Measurements from ENCODE around the gene HCN1. TPM values are rescaled to one million over a fixed set of nuclear protein-coding genes. Genes with fewer than 3 reads are reported as not detected.
A peak's percentile ranks its signal among the peaks of the same experiment; 100 is the strongest.
"Not testable (repeated sequence)": the region's sequence is repeated elsewhere in the genome, so short reads cannot be mapped to it uniquely, and the experiment has no call there.

The HCN1 gene
- total RNA-seq, 1 donor from 2014 or later = 14.3 TPM

GRCh38 chr5:45444856-45445255 is 251.3 kb downstream of the HCN1 start:
- DNase-seq (ENCODE audit: low spot score in 2 of 2); FAIRE-seq: not testable (repeated sequence)

GRCh38 chr5:45440466-45440865 is 255.7 kb downstream of the HCN1 start:
- no peak for FAIRE-seq
- DNase-seq (ENCODE audit: low spot score in 2 of 2) = no peak

GRCh38 chr5:45437752-45438151 is 258.4 kb downstream of the HCN1 start:
- FAIRE-seq (no peak), DNase-seq (ENCODE audit: low spot score in 2 of 2) (no peak)

GRCh38 chr5:45417285-45417998 is 278.7 kb downstream of the HCN1 start:
- FAIRE-seq = no peak
- no peak for DNase-seq (ENCODE audit: low spot score in 2 of 2)

GRCh38 chr5:45414620-45415573 is 281.3 kb downstream of the HCN1 start:
- FAIRE-seq = no peak

GRCh38 chr5:45411971-45412612 is 284.1 kb downstream of the HCN1 start:
- DNase-seq (ENCODE audit: low spot score in 2 of 2) (no peak), FAIRE-seq (no peak)

More at GRCh38 chr5:45414620-45415573, 281.3 kb downstream of the HCN1 start:
- no peak for DNase-seq (ENCODE audit: low spot score in 2 of 2)

- DNase-seq (ENCODE audit: low spot score in 2 of 2) = no peak
- no peak for FAIRE-seq
These were observed 285.7 kb downstream of the HCN1 start for GRCh38 chr5:45410304-45410995.

GRCh38 chr5:45408067-45408466 is 288.1 kb downstream of the HCN1 start:
- DNase-seq (ENCODE audit: low spot score in 2 of 2) = no peak
- FAIRE-seq = no peak

- DNase-seq (ENCODE audit: low spot score in 2 of 2) (no peak), FAIRE-seq (no peak)
These were observed 293.2 kb downstream of the HCN1 start for GRCh38 chr5:45402804-45403455.

- DNase-seq (ENCODE audit: low spot score in 2 of 2) (no peak), FAIRE-seq (no peak)
These were observed 297.1 kb downstream of the HCN1 start for GRCh38 chr5:45399041-45399440.

- DNase-seq (ENCODE audit: low spot score in 2 of 2) (no peak), FAIRE-seq (no peak)
These were observed 310.7 kb downstream of the HCN1 start for GRCh38 chr5:45385321-45386058.

- DNase-seq (ENCODE audit: low spot score in 2 of 2) (no peak), FAIRE-seq (peak; percentile 23)
These were observed 312.2 kb downstream of the HCN1 start for GRCh38 chr5:45383985-45384384.

GRCh38 chr5:45382583-45382982 is 313.6 kb downstream of the HCN1 start:
- FAIRE-seq = no peak
- no peak for DNase-seq (ENCODE audit: low spot score in 2 of 2)

GRCh38 chr5:45376417-45376816 is 319.8 kb downstream of the HCN1 start:
- DNase-seq (ENCODE audit: low spot score in 2 of 2) (no peak), FAIRE-seq (no peak)

GRCh38 chr5:45372629-45373028 is 323.6 kb downstream of the HCN1 start:
- FAIRE-seq (no peak), DNase-seq (ENCODE audit: low spot score in 2 of 2) (no peak)

GRCh38 chr5:45371423-45371822 is 324.8 kb downstream of the HCN1 start:
- not testable (repeated sequence) for DNase-seq (ENCODE audit: low spot score in 2 of 2); FAIRE-seq

- no peak for FAIRE-seq
- DNase-seq (ENCODE audit: low spot score in 2 of 2) = no peak
These were observed 340.8 kb downstream of the HCN1 start for GRCh38 chr5:45355189-45355992.

GRCh38 chr5:45336464-45336863 is 359.7 kb downstream of the HCN1 start:
- DNase-seq (ENCODE audit: low spot score in 2 of 2) (no peak), FAIRE-seq (no peak)
